ENCODE measurements around the gene FAM9B.

- no peak for TF ChIP-seq CTCF (IDR thresholded peaks at IDR 0.05)
- no peak for TF ChIP-seq ZFX (IDR thresholded peaks at IDR 0.05; ENCODE audit: borderline replicate concordance)
Observed at GRCh38 chrX:9037296-9037695, 3.4 kb upstream of the FAM9B start.

Measured in 22Rv1 (cell line).